Measurements from ENCODE around the gene CYP1A1.
"Not testable (repeated sequence)": the region's sequence is repeated elsewhere in the genome, so short reads cannot be mapped to it uniquely, and the experiment has no call there.

Gene CYP1A1, protein sequence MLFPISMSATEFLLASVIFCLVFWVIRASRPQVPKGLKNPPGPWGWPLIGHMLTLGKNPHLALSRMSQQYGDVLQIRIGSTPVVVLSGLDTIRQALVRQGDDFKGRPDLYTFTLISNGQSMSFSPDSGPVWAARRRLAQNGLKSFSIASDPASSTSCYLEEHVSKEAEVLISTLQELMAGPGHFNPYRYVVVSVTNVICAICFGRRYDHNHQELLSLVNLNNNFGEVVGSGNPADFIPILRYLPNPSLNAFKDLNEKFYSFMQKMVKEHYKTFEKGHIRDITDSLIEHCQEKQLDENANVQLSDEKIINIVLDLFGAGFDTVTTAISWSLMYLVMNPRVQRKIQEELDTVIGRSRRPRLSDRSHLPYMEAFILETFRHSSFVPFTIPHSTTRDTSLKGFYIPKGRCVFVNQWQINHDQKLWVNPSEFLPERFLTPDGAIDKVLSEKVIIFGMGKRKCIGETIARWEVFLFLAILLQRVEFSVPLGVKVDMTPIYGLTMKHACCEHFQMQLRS

DNA sequence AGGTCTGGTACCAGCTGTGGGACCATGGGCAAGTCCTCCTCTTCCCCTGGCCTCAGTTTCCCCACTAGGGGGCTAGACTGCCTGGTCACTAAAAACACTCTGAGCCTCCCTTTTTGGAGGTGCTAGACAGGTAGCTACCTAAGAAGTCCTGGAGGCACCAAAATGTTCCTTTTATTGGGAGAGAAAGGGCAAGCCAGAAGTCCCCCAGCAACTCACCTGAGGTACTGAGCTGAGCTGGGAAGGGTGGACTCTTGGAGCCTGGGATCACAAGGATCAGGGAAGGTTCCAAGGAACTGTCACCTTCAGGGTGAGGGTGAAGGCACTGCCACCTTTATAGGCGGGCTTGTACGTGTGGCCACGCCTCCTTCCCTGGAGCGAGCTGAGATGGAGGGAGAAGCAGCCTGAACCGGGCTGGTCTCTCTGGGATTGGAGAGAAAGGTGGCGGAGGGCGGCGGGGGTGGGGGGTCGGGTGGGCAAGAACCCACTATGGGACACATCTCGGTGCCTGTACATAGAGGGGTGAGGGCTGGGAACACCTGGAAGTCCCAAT, at the start of gene CYP1A1:
Gene CYP1A1, minus strand, starts transcription at position 304 of the 550 bp plus-strand sequence. CDS start 2,431 bp downstream, outside the sequence.
- DNase-seq = no peak

DNA sequence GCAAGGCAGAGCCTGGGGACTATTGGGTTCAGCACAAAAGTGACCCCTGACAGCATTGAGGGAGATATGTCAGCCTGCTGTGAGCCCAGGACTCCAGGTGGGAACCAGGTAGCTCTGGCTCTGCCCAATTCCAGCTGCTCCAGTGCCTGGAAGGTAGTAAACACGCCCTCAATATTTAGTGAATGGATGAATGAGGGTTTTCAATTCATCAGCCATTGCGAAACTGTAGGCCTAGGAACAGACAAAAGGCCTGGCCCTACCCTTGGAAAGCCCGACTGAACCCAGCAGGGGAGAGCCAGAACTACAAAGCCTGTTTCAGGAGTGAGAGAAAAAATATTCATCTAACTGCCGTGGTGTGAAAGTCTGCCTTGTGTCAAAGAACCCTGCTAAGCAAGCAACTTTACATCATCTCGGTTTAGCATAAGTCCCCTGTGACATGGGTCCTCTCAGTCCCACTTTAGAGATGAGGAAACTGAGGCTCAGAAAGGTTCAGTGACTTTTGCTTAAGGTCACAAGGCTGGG, 48.5 kb upstream of the CYP1A1 start:
- no peak for DNase-seq

DNA sequence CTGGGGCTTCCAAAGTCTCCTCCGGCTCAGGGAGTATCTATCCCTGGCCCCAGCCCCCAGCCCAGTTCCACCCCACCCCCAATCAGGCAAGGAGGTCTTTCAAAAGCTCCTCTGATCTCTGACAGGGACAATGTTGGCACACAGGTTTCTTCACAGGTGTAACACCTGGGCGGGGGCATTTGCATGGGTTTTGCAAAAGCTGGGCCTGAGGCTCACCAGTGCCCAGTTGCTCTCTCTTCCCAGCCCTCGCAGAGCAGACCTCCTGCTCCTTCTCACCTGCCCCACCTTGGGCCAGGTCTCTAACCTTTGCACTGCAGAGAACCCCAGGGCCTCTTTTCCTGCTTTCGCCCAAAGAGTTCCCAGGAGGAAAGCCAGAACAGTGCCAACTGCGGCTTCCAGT, 48.0 kb upstream of the CYP1A1 start:
- DNase-seq = no peak

DNA sequence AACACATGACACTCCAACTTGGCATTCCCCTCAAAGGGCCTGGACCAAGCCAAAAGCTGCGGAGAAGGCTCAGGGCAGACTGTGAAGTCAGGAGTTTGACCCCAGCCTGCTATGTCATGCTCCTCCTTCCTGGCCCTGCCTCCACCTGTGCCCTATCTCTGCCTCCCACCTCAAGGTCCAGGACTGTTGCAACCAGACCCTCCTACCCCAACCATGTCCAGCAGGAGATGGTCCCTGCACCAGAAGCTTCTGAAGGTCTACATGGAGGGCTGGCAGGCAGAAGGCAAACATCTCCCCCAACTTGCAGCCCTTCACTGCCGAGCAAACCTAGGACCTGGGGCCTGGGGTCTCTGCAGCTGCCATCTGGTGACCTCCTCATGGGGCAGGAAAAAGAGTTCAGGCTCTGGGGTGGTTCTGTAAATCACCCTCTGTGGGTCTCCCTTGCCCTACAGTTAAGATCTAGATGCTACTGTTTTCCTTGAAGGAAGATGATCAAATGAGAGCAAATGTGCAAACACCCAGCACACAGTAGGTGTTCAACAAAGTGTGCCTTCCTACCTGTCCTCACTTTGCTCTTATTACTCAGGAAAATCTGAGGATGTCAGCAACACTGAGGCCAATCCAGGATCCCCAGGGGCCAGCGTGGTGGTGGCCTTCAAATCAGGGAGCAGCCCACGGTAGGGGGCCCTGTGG, 45.0 kb upstream of the CYP1A1 start:
- no peak for DNase-seq

DNA sequence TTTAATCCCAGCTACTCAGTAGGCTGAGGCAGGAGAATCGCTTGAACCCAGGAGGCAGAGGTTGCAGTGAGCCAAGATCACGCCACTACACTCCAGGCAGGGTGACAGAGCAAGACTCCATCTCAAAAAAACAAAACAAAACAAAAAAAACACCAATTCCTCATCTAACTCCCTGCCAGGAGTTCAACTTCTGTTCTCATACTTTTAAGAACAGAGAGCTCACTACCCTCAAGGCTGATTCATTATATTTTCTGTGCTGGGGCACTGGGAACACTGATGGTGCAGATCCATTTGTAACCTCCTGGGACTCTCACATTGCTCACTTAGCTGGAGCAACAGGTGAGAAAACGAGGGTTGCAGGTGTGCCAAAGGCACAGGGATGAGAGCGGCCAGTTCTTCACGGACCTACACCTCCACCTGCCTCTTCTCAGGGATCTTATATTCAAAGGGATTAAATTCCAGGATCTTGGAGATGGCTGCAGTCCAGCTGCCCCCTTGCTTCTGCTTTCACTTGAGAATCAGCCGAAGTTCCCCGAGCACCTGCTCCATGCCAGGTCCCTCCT, 44.2 kb upstream of the CYP1A1 start:
- no peak for DNase-seq

DNA sequence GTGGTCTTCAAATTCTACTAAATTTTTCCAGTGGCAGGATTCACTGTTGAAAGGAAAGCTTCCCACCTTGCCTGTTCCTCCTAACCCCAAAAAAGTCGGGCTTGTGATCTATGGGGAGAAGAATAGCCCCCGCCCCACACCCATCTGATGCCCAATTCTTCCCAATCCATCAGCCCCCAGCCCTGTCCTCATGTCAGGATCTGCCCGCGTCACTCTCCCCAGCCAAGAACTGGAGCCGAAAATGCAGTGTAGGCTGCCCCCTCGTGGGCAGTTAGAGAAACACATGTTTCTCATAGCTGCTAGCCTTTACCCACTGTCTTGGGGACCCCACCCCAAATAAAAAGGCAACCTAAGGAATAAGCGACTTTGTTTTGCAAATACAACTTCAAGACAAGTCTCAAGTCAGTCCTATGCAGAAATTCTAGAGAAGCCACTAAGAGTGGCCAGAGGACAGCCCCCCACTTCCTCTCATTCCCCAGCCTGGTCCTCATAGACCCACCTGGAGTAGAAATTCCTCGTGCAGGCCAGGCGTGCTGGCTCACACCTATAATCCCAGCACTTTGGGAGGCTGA, 43.5 kb upstream of the CYP1A1 start:
- DNase-seq = peak; percentile 44

DNA sequence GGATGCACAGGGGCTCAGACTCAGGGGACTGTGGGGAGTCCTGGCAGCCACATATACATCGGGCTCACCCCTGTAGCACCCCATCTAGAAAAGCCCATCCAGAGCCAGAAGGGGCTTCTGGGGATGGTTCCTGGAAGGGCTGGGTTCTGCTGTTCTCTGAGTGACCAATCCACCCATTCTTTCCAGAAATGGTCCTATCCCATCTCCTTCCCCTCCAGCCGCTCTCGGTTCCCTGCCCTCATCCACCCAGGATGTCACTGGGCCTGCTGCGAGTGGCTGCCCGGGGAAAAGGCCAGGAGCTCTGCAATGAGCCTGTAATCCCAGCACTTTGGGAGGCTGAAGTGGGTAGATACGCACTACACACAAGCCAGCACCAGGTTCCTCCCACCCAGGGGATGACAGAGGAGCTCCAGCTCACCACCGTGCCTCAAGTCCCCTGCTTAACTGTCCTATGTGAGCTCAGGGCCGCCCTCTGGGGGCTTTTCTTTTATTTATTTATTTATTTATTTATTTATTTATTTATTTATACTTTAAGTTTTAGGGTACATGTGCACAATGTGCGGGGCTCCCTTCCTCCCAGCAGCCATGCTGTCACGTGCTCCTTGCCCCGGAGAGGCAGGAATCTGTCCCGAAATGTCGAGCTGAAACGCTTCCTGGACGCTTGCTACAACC, 42.9 kb upstream of the CYP1A1 start:
- no peak for DNase-seq

DNA sequence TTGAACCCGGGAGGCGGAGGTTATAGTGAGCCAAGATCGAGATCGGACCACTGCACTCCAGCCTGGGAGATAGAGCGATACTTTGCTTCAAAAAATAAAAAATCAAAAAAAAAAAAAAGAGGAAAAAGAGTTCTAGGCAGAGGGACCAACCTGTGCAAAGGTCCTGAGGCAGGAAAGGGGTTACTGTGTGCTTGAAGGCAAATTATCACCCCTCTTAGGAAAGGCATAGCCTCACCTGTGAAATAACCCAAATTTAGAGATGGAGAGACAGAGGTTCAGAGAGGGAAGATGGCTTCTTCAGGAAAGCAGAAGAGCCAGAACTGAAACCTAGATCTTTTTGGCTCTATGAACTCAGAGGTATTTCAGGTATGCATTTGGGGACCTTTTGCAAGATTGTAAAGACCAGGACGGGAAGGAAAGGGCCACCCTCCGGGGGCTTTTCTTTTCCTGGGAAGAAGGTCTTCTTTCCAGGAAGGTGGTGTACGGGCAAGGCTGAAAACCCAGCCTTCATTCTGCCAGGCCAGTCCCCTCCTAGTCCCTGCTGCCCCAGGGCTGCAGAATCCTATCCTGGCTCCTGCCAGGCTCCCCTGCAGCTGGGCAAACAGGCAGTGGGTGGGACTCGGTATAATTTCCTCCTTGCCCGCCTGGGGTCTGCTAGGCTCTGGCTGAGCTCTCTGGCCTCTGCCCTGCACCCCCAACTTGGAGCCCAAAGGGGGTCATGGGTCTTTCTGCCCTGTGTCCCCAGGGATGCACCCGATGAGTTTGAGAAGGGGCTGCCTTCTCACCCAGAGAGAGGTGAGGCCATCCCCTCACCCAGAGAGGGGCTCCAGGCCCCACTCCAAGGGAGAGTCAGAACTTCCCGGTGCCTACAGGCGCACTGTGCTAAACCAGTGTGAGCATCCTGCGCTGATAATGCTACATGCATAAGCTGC, 42.1 kb upstream of the CYP1A1 start:
- DNase-seq = no peak

DNA sequence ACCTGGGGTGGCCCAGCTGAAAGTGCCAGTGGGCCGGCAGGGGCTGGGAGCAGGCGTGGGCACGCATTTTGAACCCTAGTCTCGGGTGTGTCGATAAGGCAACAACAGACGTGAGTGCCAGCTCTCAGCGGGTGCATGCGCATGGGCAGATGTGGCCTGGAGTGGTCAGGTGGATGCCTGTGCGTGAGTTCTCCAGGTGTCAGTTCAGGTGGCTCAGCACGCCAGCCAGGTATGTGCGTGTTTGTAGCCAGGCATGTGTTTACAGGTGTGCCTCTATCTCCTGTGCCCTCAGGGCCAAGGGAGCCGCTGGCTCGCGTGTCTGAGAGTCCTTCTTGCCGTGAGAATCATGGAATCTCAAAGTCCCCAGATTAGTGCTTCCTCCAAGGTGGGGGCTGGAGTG, 38.1 kb upstream of the CYP1A1 start:
- no peak for DNase-seq

DNA sequence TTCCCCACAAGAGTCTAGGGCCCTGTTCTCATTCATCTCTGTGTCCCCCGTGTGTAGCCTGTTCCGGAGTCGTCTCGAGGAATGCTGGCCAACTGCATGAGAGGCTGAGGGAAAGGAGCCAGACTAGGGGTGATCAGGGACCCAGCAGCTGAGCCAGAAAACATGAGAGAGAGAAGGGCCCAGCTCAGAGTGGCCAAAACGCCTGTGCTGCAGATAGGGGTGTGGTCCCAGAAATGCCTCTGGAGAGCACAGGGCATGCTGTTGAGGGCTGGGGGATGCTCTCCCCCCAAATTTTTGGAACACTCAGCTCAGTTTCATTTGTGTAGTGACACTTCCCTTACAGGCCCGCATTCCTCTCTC, 37.4 kb upstream of the CYP1A1 start:
- no peak for DNase-seq

DNA sequence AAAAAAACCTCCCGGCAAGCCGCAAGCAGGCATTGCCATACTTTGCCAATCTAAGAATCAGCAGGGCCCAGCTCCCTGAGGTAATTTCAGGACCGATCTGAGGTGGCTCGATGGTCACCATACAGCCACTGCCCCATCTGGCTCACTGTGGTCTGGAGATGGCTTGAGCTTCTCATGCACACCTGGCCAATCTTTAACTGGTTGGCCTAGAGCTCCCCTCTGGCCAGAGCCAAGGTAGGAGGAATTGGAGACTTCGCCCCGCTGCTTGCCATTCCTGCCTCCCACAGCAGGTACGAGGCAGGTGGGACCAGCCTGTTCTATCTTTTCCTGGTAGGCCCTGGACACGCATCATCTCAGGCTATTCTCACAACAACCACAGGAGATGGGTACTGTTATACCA, 33.4 kb upstream of the CYP1A1 start:
- no peak for DNase-seq

DNA sequence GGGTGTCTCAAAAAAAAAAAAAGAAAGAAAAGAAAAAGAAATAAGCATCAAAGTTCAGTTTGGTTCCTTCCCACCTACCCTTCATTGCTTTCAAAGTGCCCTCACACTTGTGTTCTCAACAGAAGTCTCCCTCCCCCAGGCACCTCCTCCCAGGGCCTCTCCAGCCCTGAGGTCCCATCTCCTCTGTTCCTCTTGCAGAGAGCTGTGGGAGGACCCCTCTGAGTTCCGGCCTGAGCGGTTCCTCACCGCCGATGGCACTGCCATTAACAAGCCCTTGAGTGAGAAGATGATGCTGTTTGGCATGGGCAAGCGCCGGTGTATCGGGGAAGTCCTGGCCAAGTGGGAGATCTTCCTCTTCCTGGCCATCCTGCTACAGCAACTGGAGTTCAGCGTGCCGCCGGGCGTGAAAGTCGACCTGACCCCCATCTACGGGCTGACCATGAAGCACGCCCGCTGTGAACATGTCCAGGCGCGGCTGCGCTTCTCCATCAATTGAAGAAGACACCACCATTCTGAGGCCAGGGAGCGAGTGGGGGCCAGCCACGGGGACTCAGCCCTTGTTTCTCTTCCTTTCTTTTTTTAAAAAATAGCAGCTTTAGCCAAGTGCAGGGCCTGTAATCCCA, 29.4 kb upstream of the CYP1A1 start:
- DNase-seq = no peak

DNA sequence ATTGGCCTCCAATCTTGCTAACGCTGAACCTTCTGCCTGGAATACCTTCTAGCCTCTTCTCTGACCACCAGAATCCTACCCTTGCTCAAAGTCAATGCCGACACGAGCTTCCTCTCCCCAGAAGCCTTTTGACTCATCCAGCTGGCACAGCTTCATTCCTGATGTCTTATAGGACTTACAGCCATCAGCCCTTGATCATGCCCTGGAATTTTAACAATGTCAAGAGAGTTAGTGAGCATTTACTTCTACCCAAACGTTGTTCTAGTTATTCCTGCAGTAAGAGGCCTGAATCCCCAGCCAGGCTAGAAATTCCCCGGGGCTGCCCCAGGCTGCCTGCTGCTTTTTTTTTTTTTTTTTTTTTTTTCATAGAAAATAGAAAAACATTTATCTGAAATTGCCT, 27.2 kb upstream of the CYP1A1 start:
- DNase-seq = no peak

DNA sequence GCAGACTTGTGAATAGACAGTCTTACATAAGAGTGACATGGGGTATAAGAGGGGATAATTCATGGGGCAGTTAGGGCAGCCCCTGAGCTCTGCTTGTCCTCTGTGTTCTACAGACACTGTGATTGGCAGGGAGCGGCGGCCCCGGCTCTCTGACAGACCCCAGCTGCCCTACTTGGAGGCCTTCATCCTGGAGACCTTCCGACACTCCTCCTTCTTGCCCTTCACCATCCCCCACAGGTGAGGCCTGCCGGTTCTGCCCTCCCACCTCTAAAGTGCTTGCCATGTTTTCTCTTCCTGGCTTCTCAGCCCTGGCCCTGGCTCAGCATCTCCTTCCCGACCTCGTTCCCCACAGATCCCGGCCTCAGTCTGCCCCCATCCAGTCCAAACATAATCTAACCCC, 26.7 kb upstream of the CYP1A1 start:
- DNase-seq = no peak

DNA sequence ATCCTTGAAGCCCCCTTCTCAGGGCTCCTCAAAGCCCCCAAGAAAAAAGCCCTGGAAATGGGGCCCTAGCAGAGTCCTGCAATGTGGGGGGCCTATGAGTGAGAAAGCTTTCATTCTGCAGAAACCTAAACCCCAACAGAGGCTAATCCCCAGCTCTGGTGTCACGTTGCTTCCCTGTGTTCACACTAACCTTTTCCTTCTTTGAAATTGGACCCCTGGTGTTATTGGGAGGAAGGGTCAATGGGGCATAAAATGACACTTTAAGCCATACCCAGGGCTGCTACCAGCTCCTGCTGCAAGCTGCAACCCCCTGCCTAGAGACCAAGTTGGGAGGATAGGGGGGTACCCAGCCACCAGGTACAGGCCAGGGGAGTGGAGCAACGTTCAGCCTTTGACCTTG, 25.4 kb upstream of the CYP1A1 start:
- no peak for DNase-seq

DNA sequence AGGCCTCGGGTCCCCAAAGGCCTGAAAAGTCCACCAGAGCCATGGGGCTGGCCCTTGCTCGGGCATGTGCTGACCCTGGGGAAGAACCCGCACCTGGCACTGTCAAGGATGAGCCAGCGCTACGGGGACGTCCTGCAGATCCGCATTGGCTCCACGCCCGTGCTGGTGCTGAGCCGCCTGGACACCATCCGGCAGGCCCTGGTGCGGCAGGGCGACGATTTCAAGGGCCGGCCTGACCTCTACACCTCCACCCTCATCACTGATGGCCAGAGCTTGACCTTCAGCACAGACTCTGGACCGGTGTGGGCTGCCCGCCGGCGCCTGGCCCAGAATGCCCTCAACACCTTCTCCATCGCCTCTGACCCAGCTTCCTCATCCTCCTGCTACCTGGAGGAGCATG, 24.5 kb upstream of the CYP1A1 start:
- no peak for DNase-seq

DNA sequence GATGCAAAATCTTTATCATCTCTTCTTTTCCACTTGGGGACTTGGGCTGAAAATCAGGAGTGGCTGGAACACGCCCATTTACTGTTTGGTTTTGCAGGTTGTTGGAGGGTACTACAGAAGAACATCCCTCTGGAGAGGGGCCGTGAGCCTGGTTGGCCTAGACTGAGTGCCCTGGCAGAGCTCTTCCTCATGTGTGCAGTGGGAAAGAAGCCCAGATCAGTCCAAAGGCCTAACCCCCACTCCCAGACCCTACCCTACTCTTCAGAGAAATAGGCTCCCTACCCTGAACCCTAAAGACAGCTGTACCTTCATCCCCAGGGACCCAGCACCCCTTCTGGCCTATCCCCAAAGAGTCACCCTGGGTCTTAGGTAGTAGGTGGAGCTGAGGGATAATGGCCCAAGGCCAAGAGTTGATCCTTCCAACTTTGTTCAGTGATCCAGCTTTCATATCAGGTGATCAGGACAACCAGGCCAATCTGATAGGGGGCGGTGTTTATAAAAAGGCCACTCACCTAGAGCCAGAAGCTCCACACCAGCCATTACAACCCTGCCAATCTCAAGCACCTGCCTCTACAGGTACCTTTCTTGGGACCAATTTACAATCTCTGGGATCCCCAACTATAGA, 23.1 kb upstream of the CYP1A1 start, which contains the start of gene CYP1A2:
Gene CYP1A2, plus strand, starts transcription at position 524 of the 625 bp plus-strand sequence. CDS start 894 bp downstream, outside the sequence.
- DNase-seq = no peak

DNA sequence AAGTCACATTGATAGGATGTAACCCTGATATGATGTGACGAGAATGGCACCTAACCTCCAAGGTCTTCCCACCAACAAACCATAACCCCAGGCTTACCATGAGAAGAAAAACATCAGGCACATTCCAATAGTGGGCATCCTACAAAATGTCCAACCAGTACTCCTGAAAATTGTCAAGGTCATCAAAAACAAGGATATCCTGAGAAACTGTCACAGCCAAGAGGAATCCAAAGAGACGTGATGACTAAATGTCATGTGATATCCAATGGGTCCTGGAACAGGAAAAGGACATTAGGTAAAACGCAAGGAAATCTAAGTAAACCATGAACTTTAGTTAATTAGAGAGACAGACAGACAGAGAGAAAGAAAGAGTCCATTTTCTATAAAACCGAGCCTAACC, 21.1 kb upstream of the CYP1A1 start:
- no peak for DNase-seq

DNA sequence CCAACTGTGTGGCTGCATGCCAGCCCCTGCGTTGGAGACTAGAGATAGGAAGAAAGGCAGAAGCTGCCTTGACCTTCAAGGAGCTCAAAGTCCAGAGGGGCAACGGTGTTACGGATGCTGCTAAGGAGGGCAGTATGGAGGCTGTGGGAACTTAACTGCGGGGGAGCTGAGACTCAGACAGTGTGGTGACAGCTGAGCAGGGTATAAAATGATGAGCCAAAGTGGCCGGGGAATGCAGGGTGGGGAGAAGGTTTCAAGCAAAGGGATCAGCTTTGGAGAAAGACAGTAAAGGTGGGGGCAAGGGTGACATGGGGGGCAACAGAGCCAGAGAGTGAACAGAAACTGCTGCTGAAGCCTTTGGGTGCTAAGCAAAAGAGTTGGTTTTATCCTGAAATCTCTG, 17.1 kb upstream of the CYP1A1 start:
- no peak for DNase-seq

DNA sequence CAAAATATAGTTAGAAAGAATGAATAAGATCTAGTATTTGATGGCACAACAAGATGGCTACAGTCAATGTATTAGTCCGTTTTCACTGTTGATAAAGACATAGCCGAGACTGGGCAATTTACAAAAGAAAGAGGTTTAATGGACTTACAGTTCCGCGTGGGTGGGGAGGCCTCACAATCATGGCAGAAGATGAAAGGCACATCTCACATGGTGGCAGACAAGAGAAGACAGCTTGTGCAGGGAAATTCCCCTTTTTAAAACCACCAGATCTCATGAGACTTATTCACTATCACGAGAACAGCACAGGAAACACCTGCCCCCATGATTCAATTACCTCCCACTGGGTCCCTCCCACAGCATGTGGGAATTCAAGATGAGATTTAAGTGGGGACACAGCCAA, 12.9 kb upstream of the CYP1A1 start:
- not testable (repeated sequence) for DNase-seq

Measured in activated CD4-positive, alpha-beta T cell treated with anti-CD3 and anti-CD28 coated beads for 1 hour (primary cell).